CD4-positive, alpha-beta T cell (primary cell): Measurements from ENCODE around the gene FOXJ3. TPM values are rescaled to one million over a fixed set of nuclear protein-coding genes. Genes with fewer than 3 reads are reported as not detected.

Experiments
- ATAC-seq: fragments of 200-7000 bp; cut with Tn5 transposase; one replicate; pipeline ENCODE4 v1.10.0; 2022; ENCODE audit warnings: mild to moderate bottlenecking; ENCODE audit not compliant: poor library complexity
- CTCF ChIA-PET: fragments of 350-600 bp; sonication (Branson Sonifier 250); formaldehyde crosslinking; loops from one replicate; lab custom pipeline; 2021; ENCODE audit warnings: antibody characterized with exemption, inconsistent platforms; lab: Charles Lee
- POLR2A ChIA-PET: fragments of 350-600 bp; sonication (Branson Sonifier 250); formaldehyde crosslinking; loops from one replicate; lab custom pipeline; 2021; ENCODE audit warnings: antibody characterized with exemption, inconsistent platforms; lab: Charles Lee
- DNase-seq, 14 experiments: peaks; one replicate each; pipeline ENCODE4 v3.0.0-alpha.2; 2013 to 2020; ENCODE audit warnings: mixed read lengths in 2 of 14
- H3K27ac ChIP-seq, 2 donors: one replicate each; pipeline versions ENCODE4 v1.5.1 to v1.7.0; 2013; ENCODE audit warnings: low read length in 2 of 2, low read depth in 1 of 2, mild to moderate bottlenecking in 1 of 2
- H3K27me3 ChIP-seq, 2 experiments: 1 replicate in 1 of 2; 2 replicates in 1 of 2; pipeline versions ENCODE4 v1.6.1 to v1.7.0; 2013; ENCODE audit warnings: low read length in 2 of 2, control low read depth in 1 of 2, mild to moderate bottlenecking in 1 of 2, moderate library complexity in 1 of 2; ENCODE audit not compliant: insufficient read depth in 2 of 2, control insufficient read depth in 1 of 2
- H3K36me3 ChIP-seq: one replicate; pipeline ENCODE4 v1.6.1; 2013; ENCODE audit warnings: low read length, control low read depth; ENCODE audit not compliant: insufficient read depth
- H3K4me1 ChIP-seq: one replicate; pipeline ENCODE4 v1.6.1; 2013; ENCODE audit warnings: low read length, control low read depth; ENCODE audit not compliant: insufficient read depth
- H3K4me3 ChIP-seq: one replicate; pipeline ENCODE4 v1.5.1; 2013; ENCODE audit warnings: mild to moderate bottlenecking, low read length, moderate library complexity
- H3K9me3 ChIP-seq, 2 experiments: 1 replicate in 1 of 2; 2 replicates in 1 of 2; pipeline versions ENCODE4 v1.6.1 to v1.7.0; 2013; ENCODE audit warnings: low read length in 2 of 2, mild to moderate bottlenecking in 2 of 2, control low read depth in 1 of 2, moderate library complexity in 1 of 2; ENCODE audit not compliant: control insufficient read depth in 1 of 2, insufficient read depth in 1 of 2
- H3K27ac Mint-ChIP-seq: one replicate; pipeline ENCODE4 v1.8.0; 2020; ENCODE audit warnings: mixed read lengths
- H3K27me3 Mint-ChIP-seq: one replicate; pipeline ENCODE4 v1.8.0; 2021; ENCODE audit warnings: mixed read lengths
- H3K36me3 Mint-ChIP-seq: one replicate; pipeline ENCODE4 v1.8.0; 2021; ENCODE audit warnings: low read depth, mixed read lengths
- H3K4me1 Mint-ChIP-seq: one replicate; pipeline ENCODE4 v1.8.0; 2021; ENCODE audit warnings: low read depth, mixed read lengths
- H3K4me3 Mint-ChIP-seq: one replicate; pipeline ENCODE4 v1.8.0; 2020; ENCODE audit warnings: mild to moderate bottlenecking, mixed read lengths
- H3K9me3 Mint-ChIP-seq: one replicate; pipeline ENCODE4 v1.8.0; 2020; ENCODE audit warnings: mixed read lengths
- CTCF ChIP-seq: fragments of 200-600 bp; IDR thresholded peaks from one replicate; pipeline ENCODE4 v1.8.0; 2022; ENCODE audit warnings: antibody characterized with exemption, mild to moderate bottlenecking
- intact Hi-C, 2 experiments: fragments of 100-400 bp; cut with DNase I in 1 of 2; cut with micrococcal nuclease in 1 of 2; formaldehyde crosslinking; loops; one replicate each; pipeline versions ENCODE4 v1.15.1 to v1.9.0; 2023 to 2025; cut with DNase I, micrococcal nuclease
- total RNA-seq, 174 experiments: library from RNA in 2 of 174; stranded (reverse) in 2 of 174; gene quantifications; one replicate each; pipeline ENCODE4 v1.2.3 and lab custom pipeline; 2021 to 2026

FOXJ3 gene
- total RNA-seq, 2 experiments from 2014 or later, result 73.1 to 74.9 TPM

- Histone ChIP-seq H3K4me3 (no peak overlapping the region), H3K27me3 (peaks cover 0 to 2% of the 10 kb centered on the region in 2 experiments), H3K27ac (no peak overlapping the region), H3K9me3 (no peaks in the 10 kb centered on the region), H3K4me1 (no peaks in the 10 kb centered on the region), H3K36me3 (no peaks in the 10 kb centered on the region)
- ChIA-PET CTCF (no interaction called here), POLR2A (no interaction called here)
- H3K9me3 Mint-ChIP-seq, result no peaks in the 10 kb centered on the region
- no peak overlapping the region for H3K27ac Mint-ChIP-seq
- H3K4me3 Mint-ChIP-seq, result no peak overlapping the region
- no peaks in the 10 kb centered on the region for H3K27me3 Mint-ChIP-seq
- TF ChIP-seq CTCF, result no peak
- no peak for ATAC-seq
- no peaks in the 10 kb centered on the region for H3K36me3 Mint-ChIP-seq
- DNase-seq, result no peak
- intact Hi-C loops, result no loop called here
- H3K4me1 Mint-ChIP-seq, result no peaks in the 10 kb centered on the region
Measured at GRCh38 chr1:42136466-42136865, 198.6 kb downstream of the FOXJ3 start.

- no peaks in the 10 kb centered on the region for H3K27me3 Mint-ChIP-seq
- H3K9me3 ChIP-seq, result no peaks in the 10 kb centered on the region
- H3K36me3 ChIP-seq, result no peaks in the 10 kb centered on the region
- H3K27ac Mint-ChIP-seq, result no peak overlapping the region
- no peaks in the 10 kb centered on the region for H3K36me3 Mint-ChIP-seq
- H3K9me3 Mint-ChIP-seq, result no peaks in the 10 kb centered on the region
- no peak overlapping the region for H3K4me3 ChIP-seq
- ChIA-PET CTCF (no interaction called here), POLR2A (no interaction called here)
- no peak for TF ChIP-seq CTCF
- ATAC-seq, result no peak
- no peaks in the 10 kb centered on the region for H3K4me1 ChIP-seq
- no peak overlapping the region for H3K27ac ChIP-seq
- peaks cover 0 to 2% of the 10 kb centered on the region in 2 experiments for H3K27me3 ChIP-seq
- H3K4me1 Mint-ChIP-seq, result no peaks in the 10 kb centered on the region
- no peak overlapping the region for H3K4me3 Mint-ChIP-seq
- no peak for DNase-seq
- intact Hi-C loops, result no loop called here
Measured at GRCh38 chr1:42135426-42135825, 199.6 kb downstream of the FOXJ3 start.

- intact Hi-C loops, result no loop called here
- ATAC-seq (no peak), DNase-seq (no peak)
- Histone ChIP-seq H3K36me3 (no peaks in the 10 kb centered on the region), H3K27ac (no peak overlapping the region), H3K9me3 (no peaks in the 10 kb centered on the region), H3K27me3 (peaks cover 0 to 2% of the 10 kb centered on the region in 2 experiments), H3K4me1 (no peaks in the 10 kb centered on the region), H3K4me3 (no peak overlapping the region)
- no peak for TF ChIP-seq CTCF
- CTCF ChIA-PET, result no interaction called here
- Mint-ChIP-seq H3K4me3 (no peak overlapping the region), H3K27me3 (peaks cover 4% of the 10 kb centered on the region), H3K9me3 (no peaks in the 10 kb centered on the region), H3K4me1 (no peaks in the 10 kb centered on the region), H3K27ac (no peak overlapping the region), H3K36me3 (no peaks in the 10 kb centered on the region)
- POLR2A ChIA-PET, result no interaction called here
Measured at GRCh38 chr1:42133809-42134526, 201.1 kb downstream of the FOXJ3 start.
